ENCODE results near the gene KIRREL3.

KIRREL3 gene

GRCh38 chr11:126823274-126823673 is 177.3 kb downstream of the KIRREL3 start:
- DNase-seq = no peak

- DNase-seq = no peak
Observed at GRCh38 chr11:126821827-126822226, 178.7 kb downstream of the KIRREL3 start.

GRCh38 chr11:126819194-126819593 is 181.4 kb downstream of the KIRREL3 start:
- no peak for DNase-seq

GRCh38 chr11:126817523-126818450 is 182.8 kb downstream of the KIRREL3 start:
- no peak for DNase-seq

GRCh38 chr11:126817096-126817495 is 183.5 kb downstream of the KIRREL3 start:
- no peak for DNase-seq

- no peak for DNase-seq
Observed at GRCh38 chr11:126816645-126817044, 183.9 kb downstream of the KIRREL3 start.

GRCh38 chr11:126815111-126815510 is 185.5 kb downstream of the KIRREL3 start:
- DNase-seq = no peak

GRCh38 chr11:126810776-126811175 is 189.8 kb downstream of the KIRREL3 start:
- DNase-seq = no peak

- no peak for DNase-seq
Observed at GRCh38 chr11:126809514-126810289, 190.9 kb downstream of the KIRREL3 start.

GRCh38 chr11:126808836-126809235 is 191.7 kb downstream of the KIRREL3 start:
- no peak for DNase-seq

- no peak for DNase-seq
Observed at GRCh38 chr11:126808296-126808695, 192.3 kb downstream of the KIRREL3 start.

GRCh38 chr11:126805870-126806269 is 194.7 kb downstream of the KIRREL3 start:
- DNase-seq = no peak

GRCh38 chr11:126804363-126804762 is 196.2 kb downstream of the KIRREL3 start:
- no peak for DNase-seq

GRCh38 chr11:126800009-126800408 is 200.6 kb downstream of the KIRREL3 start:
- no peak for DNase-seq

GRCh38 chr11:126797457-126798169 is 203.0 kb downstream of the KIRREL3 start:
- DNase-seq = no peak

GRCh38 chr11:126793596-126793995 is 207.0 kb downstream of the KIRREL3 start:
- no peak for DNase-seq

- no peak for DNase-seq
Observed at GRCh38 chr11:126791991-126792390, 208.6 kb downstream of the KIRREL3 start.

- no peak for DNase-seq
Observed at GRCh38 chr11:126791446-126791845, 209.1 kb downstream of the KIRREL3 start.

- DNase-seq = no peak
Observed at GRCh38 chr11:126790550-126791081, 210.0 kb downstream of the KIRREL3 start.

- DNase-seq = no peak
Observed at GRCh38 chr11:126782810-126783209, 217.8 kb downstream of the KIRREL3 start.

GRCh38 chr11:126781942-126782341 is 218.6 kb downstream of the KIRREL3 start:
- no peak for DNase-seq

- no peak for DNase-seq
Observed at GRCh38 chr11:126776119-126776518, 224.5 kb downstream of the KIRREL3 start.

- DNase-seq = no peak
Observed at GRCh38 chr11:126772267-126772666, 228.3 kb downstream of the KIRREL3 start.
